Keratinocyte (primary cell): ENCODE measurements around the gene DIS3L2. TPM values are rescaled to one million over a fixed set of nuclear protein-coding genes. Genes with fewer than 3 reads are reported as not detected.

Source experiments
- DNase-seq: peaks from one replicate; pipeline ENCODE4 v3.0.0-alpha.2; 2011; ENCODE audit warnings: low read depth, missing footprints, low spot score
- FAIRE-seq: peaks from 2 replicates; lab custom pipeline; 2011; peaks lifted over from hg19 to GRCh38; lab: Jason Lieb, UNC
- H2AFZ ChIP-seq: 2 replicates; pipeline ENCODE4 v1.6.0; 2012; ENCODE audit warnings: low read length, control low read depth, inconsistent platforms; ENCODE audit not compliant: control insufficient read depth
- H3K27ac ChIP-seq: 2 replicates; pipeline ENCODE4 v1.5.1; 2011; ENCODE audit warnings: low read length; ENCODE audit not compliant: control insufficient read depth, insufficient read depth
- H3K27me3 ChIP-seq: 3 replicates; pipeline ENCODE4 v1.6.0; 2011; ENCODE audit warnings: low read length; ENCODE audit not compliant: control insufficient read depth, insufficient read depth; ENCODE audit errors: extremely low read depth
- H3K36me3 ChIP-seq, 2 experiments: 2 replicates in 1 of 2; 3 replicates in 1 of 2; pipeline ENCODE4 v1.5.1; 2011; ENCODE audit warnings: low read length in 2 of 2, mild to moderate bottlenecking in 1 of 2; ENCODE audit not compliant: control insufficient read depth in 2 of 2, insufficient read depth in 2 of 2; ENCODE audit errors: extremely low read depth in 1 of 2
- H3K4me1 ChIP-seq: 3 replicates; pipeline ENCODE4 v1.5.1; 2011; ENCODE audit warnings: low read length; ENCODE audit not compliant: control insufficient read depth, insufficient read depth; ENCODE audit errors: extremely low read depth
- H3K4me2 ChIP-seq: 3 replicates; pipeline ENCODE4 v1.6.0; 2011; ENCODE audit warnings: low read depth, low read length; ENCODE audit not compliant: control insufficient read depth, insufficient read depth; ENCODE audit errors: extremely low read depth
- H3K4me3 ChIP-seq, 3 experiments: fragments of 200-600 bp in 1 of 3; sonication (generic) in 1 of 3; 2 replicates in 2 of 3; 3 replicates in 1 of 3; pipeline ENCODE4 v1.5.1; 2011 to 2016; ENCODE audit warnings: low read length in 3 of 3, mild to moderate bottlenecking in 3 of 3, control low read depth in 2 of 3, inconsistent platforms in 1 of 3, low read depth in 1 of 3, mixed read lengths in 1 of 3, mixed run types in 1 of 3, moderate library complexity in 1 of 3; ENCODE audit not compliant: control insufficient read depth in 2 of 3, insufficient read depth in 2 of 3; ENCODE audit errors: extremely low read depth in 1 of 3
- H3K79me2 ChIP-seq: 2 replicates; pipeline ENCODE4 v1.6.0; 2012; ENCODE audit warnings: low read length; ENCODE audit not compliant: control insufficient read depth, insufficient read depth
- H3K9ac ChIP-seq: 3 replicates; pipeline ENCODE4 v1.6.0; 2011; ENCODE audit warnings: low read length; ENCODE audit not compliant: control insufficient read depth, insufficient read depth; ENCODE audit errors: extremely low read depth
- H3K9me1 ChIP-seq: 3 replicates; pipeline ENCODE4 v1.6.0; 2011; ENCODE audit warnings: low read length; ENCODE audit not compliant: control insufficient read depth, insufficient read depth; ENCODE audit errors: extremely low read depth
- H3K9me3 ChIP-seq: 2 replicates; pipeline ENCODE4 v1.5.1; 2012; ENCODE audit warnings: low read depth, low read length; ENCODE audit not compliant: control insufficient read depth
- H4K20me1 ChIP-seq: 3 replicates; pipeline ENCODE4 v1.6.0; 2011; ENCODE audit warnings: low read length; ENCODE audit not compliant: control insufficient read depth, insufficient read depth; ENCODE audit errors: extremely low read depth
- CTCF ChIP-seq, 3 experiments: IDR thresholded peaks in 1 of 3; conservative IDR thresholded peaks in 1 of 3; optimal IDR thresholded peaks in 1 of 3; 2 replicates in 2 of 3; 3 replicates in 1 of 3; pipeline versions ENCODE3 to v1.5.1; 2011; ENCODE audit warnings: low read length in 3 of 3, mild to moderate bottlenecking in 3 of 3, moderate library complexity in 2 of 3, control low read depth in 1 of 3, inconsistent platforms in 1 of 3; ENCODE audit not compliant: insufficient read depth in 2 of 3; ENCODE audit errors: extremely low read depth in 1 of 3
- EZH2 ChIP-seq: IDR thresholded peaks from one replicate; pipeline ENCODE4 v1.6.1; 2012; ENCODE audit warnings: inconsistent platforms, mild to moderate bottlenecking, low read length, moderate library complexity
- dilution Hi-C: fragments of 300-500 bp; cut with MboI; formaldehyde crosslinking; loops from one replicate; pipeline ENCODE4 v1.7.0; 2020; ENCODE audit warnings: low sequenced_read_pairs; ENCODE audit not compliant: extremely low pct_ligation_motif_present
- polyA plus RNA-seq, 5 experiments: library from polyadenylated mRNA; depleted of rRNA in 3 of 5; stranded (reverse) in 3 of 5; stranded (forward) in 1 of 5; unstranded in 1 of 5; fragments of >200 nt; gene quantifications; 1 replicate in 1 of 5; 2 replicates in 3 of 5; 3 replicates in 1 of 5; pipeline versions ENCODE4 v1.2.1 to v1.2.3, GENCODE V29; 2011 to 2012; ENCODE audit warnings: missing spikeins in 2 of 5, low read depth in 1 of 5, low replicate concordance in 1 of 5

The DIS3L2 gene
- polyA plus RNA-seq, 1 donor (not counting 4 experiments of a cell fraction or from before 2014, with no cell fraction given), result 8.6 TPM

GRCh38 chr2:231951452-231952035, 10.0 kb upstream of the DIS3L2 start:
- dilution Hi-C loops, result no loop called here
- Histone ChIP-seq H3K36me3 (no peaks in the 10 kb centered on the region), H3K9ac (no peak overlapping the region), H4K20me1 (no peaks in the 10 kb centered on the region), H3K9me3 (no peaks in the 10 kb centered on the region), H3K4me1 (no peaks in the 10 kb centered on the region), H2AFZ (no peak overlapping the region), H3K9me1 (no peaks in the 10 kb centered on the region), H3K27ac (no peak overlapping the region), H3K4me2 (no peak overlapping the region), H3K79me2 (no peaks in the 10 kb centered on the region), H3K4me3 (no peak overlapping the region), H3K27me3 (peaks cover under 1% of the 10 kb centered on the region)
- FAIRE-seq (no peak), DNase-seq (no peak)
- TF ChIP-seq EZH2 (no peak), CTCF (optimal IDR thresholded peaks at IDR 0.05 in 1 of 3, IDR thresholded peaks at IDR 0.05 in 1 of 3, conservative IDR thresholded peaks at IDR 0.05 in 1 of 3; ENCODE audit: extremely low read depth in 1 of 3, insufficient read depth in 2 of 3, low read length in 3 of 3) (no peak)

- Histone ChIP-seq H4K20me1 (no peaks in the 10 kb centered on the region), H3K27ac (no peak overlapping the region), H3K9ac (no peak overlapping the region), H3K36me3 (no peaks in the 10 kb centered on the region), H3K27me3 (no peaks in the 10 kb centered on the region), H2AFZ (no peak overlapping the region), H3K79me2 (no peaks in the 10 kb centered on the region), H3K9me3 (no peaks in the 10 kb centered on the region), H3K4me3 (no peak overlapping the region), H3K4me1 (peaks cover 3% of the 10 kb centered on the region), H3K4me2 (no peak overlapping the region), H3K9me1 (no peaks in the 10 kb centered on the region)
- TF ChIP-seq CTCF (optimal IDR thresholded peaks at IDR 0.05 in 1 of 3, IDR thresholded peaks at IDR 0.05 in 1 of 3, conservative IDR thresholded peaks at IDR 0.05 in 1 of 3; ENCODE audit: extremely low read depth in 1 of 3, insufficient read depth in 2 of 3, low read length in 3 of 3), result no peak
- no peak for TF ChIP-seq EZH2
- FAIRE-seq, result peak; percentile 46
- dilution Hi-C loops, result no loop called here
- no peak for DNase-seq
These were observed 5.6 kb upstream of the DIS3L2 start for GRCh38 chr2:231955758-231956472.
